Fibroblast of skin of right quadriceps (primary cell): ENCODE data around the gene PALB2.

Experiments
- DNase-seq: peaks from one replicate; pipeline ENCODE4 v3.0.0-alpha.2; 2013

The PALB2 gene

DNA sequence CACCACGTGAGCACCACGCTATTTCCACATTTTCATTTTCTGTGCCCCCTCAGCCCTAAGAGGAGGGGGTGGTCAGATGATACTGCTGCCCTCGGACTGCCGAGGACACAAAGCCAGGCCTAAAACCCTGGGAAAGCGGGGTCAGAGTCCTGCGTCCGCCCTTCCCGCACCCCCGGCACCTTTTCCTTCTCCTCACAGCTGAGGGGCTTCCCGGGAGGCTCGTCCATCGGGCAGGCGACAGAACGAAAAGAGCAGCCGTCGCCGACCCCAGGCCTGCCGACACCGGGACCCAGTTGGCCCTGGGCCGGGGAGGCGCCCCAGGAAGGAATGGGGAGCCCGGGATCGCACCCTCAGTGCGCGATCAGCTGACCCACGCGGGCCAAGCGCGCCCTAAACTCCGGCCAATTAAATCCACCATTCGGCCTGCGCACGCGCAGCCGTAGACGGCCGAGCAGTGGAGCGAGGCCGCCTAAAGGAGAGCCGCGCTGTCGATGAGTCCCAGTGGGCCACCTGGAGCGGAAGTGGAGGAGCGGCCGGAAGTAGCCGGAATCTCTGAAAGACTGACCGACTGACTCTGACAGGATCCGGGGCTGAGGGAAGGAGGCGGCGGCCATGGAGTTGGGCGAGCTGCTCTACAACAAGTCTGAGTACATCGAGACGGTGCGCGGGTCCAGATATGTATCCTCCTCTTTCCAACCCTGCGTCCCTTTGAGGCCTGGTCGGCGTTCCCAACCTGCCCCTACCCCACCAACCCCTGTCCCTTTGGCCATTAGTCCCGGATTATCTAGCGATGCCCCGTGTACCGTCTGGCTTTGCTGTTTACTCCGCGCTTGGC lies at the start of gene PALB2, which contains the start of gene DCTN5:
Gene PALB2, minus strand, starts transcription at position 380 of the 835 bp plus-strand sequence. Its CDS starts 153 bp downstream, at position 227.
Gene DCTN5, plus strand, starts transcription at position 536 of the 835 bp plus-strand sequence. Its CDS starts 77 bp downstream, at position 613.
- peak; percentile 90 for DNase-seq

DNA sequence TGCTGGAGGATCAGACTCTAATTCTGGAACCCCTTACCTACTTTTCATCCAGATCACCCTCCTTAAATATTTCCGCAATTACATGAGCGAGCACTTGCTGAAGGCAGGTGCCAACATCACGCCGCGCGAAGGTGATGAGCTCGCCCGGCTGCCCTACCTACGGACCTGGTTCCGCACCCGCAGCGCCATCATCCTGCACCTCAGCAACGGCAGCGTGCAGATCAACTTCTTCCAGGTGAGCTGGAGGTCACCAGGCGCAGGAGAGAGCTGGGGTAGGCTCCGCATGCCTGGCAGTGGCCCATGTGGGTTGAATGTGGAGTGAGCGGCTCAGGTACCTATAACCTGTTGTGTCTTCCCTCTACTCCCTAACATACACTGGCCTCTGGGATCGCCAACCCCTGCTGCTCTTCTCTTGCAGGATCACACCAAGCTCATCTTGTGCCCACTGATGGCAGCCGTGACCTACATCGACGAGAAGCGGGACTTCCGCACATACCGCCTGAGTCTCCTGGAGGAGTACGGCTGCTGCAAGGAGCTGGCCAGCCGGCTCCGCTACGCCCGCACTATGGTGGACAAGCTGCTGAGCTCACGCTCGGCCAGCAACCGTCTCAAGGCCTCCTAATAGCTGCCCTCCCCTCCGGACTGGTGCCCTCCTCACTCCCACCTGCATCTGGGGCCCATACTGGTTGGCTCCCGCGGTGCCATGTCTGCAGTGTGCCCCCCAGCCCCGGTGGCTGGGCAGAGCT lies 48.5 kb upstream of the PALB2 start:
- DNase-seq = no peak

DNA sequence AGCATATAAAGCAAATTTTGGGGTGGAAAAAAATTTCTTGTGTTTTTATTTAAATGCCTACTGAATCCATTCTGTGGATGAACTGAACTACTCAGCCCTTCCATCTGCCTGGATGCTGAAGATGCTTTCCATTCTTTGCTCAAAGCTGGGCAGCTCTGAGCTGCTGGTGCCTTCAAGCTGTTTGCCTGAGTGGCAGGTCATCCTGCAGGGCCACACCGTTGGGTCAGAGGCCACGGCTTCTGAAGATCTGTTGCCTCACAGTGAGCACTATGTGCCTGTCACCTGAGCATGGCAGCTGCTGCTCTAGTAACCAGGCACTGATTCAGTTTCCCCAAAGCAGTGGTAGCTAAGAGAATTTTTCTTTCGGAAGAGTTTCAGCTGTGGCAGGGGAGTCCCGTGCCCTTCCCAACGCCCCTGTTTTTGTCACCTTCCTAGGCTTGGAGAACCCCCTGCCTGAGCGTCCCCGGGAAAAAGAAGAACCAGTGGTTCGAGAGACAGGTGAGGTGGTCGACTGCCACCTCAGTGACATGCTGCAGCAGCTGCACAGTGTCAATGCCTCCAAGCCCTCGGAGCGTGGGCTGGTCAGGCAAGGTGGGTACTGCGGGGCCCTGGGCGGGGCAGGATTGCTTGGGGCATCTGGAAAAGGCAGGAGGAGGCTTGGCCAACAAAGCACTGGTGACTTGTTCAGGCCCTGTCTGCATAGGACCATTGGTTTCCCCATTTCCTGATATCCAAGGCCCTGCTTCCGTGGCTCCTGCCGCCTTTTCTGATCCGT lies 46.1 kb upstream of the PALB2 start:
- DNase-seq = no peak

DNA sequence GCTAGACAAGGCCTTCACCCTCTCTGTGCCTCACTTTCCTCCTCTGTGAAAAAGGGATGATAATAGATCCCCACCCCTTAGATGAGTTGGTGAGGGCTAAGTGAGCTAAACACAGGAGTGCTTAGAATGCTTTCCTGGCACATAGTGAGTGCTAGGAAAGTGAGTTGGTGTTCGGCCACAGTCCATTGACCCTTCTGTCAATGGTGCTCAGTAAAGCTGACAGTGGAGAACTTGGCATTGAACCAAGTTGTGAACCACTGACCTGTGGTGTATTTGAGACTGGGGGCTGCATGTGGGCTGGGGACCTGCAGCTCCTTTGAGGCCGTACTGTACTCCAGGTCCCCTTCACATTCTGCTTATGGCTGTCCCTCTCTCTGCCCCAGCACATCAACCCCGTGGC lies 42.4 kb upstream of the PALB2 start:
- no peak for DNase-seq

DNA sequence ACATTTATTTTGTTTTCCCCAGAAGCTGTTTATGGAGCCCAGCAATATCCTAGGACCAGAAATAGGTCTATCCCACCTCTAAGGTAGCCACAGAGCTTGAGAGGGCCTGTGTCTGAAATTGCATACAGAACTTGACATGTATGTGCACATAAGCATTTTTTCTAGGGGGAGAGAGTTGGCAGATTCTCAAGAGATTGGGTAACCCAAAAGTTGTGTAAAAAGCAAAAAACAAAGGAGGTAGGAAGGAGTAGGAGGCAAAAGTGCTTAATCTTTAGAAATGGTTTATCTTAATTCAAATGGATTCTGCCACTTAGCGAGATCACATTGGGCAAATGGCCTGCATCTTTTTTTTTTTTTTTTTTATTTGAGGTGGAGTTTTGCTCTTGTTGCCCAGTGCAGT lies 41.1 kb upstream of the PALB2 start:
- DNase-seq = peak; percentile 34

DNA sequence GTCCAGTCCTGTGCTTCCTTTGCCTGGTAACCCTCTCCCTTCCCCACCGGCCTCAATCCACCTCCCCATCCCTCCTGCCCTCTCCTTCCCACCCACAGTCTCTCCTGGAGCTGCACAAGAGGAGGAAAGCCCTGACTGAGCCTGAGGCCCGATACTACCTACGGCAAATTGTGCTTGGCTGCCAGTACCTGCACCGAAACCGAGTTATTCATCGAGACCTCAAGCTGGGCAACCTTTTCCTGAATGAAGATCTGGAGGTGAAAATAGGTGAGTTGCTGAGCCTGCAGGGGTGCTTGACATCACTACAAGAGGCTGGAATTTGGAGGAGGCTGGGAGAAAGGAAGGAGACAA lies 38.9 kb upstream of the PALB2 start:
- DNase-seq = no peak

DNA sequence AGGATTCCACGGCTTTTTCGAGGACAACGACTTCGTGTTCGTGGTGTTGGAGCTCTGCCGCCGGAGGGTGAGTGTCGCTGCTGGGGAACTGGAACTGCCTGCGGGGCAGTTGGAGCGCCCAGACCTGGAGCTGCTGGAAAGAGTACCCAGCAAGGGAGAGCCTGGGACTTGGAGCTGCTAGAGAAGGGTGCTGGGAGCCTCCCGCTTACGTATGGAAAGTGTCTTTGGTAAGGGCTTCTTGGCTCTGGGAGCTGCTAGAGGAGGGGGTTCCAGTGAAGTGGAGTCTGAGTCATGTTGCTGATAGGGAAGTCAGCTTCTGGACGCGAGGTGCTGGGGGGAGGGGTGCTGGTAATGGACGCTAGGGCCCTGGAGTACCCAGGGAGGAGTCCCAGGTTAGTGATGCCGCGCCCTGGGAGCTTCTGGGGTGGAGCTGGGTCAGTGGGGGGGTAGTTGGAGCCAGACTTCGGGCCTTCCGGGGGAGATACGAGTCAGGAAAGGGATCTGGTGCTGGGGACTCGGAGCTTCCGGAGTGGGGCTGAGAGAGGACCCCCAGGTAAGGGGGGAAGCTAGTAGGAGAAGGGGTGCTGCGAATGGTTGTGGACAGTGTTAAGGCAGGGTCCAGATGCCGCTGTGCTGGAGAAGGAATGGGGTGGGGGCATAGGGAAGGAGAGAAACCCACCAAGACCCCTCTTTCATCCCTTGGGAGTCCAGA lies 38.3 kb upstream of the PALB2 start:
- DNase-seq = peak; percentile 47

DNA sequence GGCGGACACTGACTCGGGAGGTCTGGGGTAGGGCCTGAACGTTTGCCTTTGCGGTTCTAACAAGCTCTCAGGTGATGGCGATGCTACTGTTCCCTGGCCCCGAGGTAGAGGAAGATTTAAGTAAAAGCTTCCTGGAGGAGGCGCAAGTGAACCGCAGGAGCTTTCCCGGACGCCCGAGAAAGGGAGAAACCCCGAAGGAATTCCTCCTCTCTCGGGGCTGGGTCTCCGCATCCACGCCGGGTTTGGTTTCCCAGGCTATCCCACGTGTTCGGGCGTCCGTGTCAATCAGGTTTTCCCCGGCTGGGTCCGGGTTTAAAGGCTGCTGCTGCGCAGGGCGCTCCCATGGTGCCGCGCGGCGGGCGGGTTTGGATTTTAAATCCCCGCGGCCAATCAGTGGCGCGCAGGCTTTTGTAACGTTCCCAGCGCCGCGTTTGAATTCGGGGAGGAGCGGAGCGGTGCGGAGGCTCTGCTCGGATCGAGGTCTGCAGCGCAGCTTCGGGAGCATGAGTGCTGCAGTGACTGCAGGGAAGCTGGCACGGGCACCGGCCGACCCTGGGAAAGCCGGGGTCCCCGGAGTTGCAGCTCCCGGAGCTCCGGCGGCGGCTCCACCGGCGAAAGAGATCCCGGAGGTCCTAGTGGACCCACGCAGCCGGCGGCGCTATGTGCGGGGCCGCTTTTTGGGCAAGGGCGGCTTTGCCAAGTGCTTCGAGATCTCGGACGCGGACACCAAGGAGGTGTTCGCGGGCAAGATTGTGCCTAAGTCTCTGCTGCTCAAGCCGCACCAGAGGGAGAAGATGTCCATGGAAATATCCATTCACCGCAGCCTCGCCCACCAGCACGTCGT lies 37.5 kb upstream of the PALB2 start, which contains the start of gene PLK1:
Gene PLK1, plus strand, starts transcription at position 460 of the 844 bp plus-strand sequence. Its CDS starts 44 bp downstream, at position 504.
- DNase-seq = peak; percentile 84

DNA sequence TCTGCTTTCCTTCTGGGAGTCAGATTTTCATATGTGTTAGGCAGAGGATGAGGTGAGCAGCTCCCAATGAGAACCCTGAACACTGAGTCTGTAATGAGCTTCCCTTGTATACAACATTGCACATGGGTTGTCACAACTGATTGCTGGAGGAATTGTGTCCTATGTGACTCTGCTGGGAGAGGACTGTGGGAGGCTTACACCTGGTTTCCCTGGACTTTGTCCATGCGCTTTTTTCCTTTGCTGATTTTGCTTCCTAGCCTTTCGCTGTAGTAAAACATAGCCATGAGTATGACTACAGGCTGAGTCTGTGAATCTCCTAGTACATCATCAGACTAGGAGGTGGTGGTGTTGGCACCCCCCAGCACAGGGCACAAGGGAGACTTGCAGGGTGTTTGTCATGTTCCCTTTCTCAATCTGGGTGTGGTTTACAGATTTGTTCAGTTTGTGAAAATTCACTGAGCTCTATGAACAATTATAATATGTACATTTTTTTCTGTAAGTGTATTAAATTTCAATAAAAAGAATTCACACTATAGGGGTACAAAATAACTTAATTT lies 35.9 kb upstream of the PALB2 start:
- DNase-seq = no peak

DNA sequence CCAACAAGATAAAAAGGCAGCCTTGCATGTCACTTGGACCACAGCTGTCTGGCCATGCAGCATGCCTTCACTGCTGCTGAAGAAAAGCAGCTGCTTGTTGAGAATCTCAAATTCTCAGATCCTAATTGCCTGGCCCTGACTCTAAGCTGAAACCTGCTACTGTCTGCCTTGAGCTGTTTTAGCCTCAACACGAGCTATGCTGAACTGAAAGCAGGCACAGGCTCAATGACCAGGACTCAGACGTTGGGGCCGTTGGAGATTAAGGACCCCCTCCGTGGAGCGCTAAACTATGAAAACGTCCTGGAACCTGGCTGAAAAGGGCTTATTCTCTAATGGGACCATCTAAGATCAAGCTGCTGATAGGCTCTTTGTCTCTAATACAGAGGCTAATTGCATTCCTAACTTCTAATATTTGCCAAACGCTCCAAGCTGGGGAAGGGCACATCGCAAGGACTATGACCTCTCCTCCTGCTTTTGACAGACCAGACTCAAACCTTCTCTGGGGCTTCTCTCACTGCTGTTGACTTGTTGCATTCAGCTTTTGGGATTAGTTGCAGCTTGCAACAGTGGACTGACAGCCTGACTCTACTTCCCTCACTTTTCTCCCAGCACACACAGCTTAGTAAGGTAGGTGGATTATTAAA lies 33.0 kb upstream of the PALB2 start:
- DNase-seq = no peak

DNA sequence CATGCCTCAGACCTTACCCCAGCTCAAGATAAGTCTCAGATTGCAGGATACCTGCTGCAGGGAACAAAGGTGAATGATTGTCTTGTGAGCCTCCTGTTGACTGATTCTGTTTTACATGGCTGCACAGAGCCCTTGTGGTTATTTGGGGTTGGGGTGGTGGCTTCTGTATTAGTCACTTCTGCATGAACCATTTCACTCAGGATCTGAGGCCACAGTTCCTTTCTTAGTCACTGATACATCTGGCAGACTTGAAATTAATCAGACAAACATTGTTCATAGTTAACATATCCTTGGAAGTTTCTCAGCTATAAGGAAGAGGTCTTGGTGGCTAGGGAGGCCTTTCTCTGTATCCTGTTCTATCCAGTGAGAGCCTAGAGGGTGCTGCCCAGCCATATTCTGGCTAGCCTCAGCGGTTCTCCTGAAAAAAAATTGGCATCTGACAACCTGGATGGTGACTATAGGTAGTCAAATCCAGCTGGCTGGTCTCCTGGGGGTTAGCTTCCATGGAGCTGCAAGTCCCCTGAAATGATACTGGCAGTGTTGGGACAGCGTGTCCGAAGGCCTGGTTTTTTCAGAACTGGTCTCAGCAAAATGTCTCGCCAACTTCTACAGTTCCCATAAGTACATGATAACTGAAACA lies 29.1 kb upstream of the PALB2 start:
- peak; percentile 81 for DNase-seq

DNA sequence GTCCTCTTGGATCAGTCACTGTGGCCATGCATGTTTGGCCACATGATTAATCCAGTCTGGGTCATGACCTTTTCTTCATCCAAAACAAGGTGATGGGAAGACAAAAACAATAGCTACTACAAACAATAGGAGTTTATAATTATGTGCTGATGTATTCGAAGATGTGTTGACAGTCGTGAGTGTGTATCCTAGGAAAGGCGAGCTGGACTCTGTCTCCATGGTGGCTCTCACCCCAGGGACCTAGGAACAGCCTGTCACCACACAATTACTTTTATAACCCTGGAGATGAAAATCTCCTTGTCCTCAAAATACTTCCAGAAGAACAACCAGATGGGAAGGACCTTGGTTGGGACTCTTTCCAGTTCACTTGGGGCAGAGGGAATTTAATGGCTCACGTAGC lies 27.8 kb upstream of the PALB2 start:
- no peak for DNase-seq

DNA sequence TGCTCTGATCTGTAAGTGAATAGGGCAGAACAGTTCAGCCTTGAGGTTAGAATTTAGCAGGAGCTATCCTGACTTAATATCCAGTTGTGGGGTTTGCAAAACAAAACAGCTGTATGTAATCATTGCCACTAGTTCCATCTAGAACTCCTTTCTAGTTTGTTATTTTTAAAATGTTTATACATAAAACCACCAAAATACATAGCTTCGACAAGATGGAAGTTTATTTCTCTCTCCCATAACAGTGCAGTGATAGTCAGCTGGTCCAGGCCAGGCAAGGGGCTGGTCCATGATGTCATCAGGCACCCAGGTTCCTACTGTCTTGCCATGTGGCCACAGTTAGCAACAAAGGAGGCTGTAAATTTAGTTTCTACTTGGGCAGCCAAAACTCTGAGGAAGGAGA lies 27.1 kb upstream of the PALB2 start:
- DNase-seq = no peak

DNA sequence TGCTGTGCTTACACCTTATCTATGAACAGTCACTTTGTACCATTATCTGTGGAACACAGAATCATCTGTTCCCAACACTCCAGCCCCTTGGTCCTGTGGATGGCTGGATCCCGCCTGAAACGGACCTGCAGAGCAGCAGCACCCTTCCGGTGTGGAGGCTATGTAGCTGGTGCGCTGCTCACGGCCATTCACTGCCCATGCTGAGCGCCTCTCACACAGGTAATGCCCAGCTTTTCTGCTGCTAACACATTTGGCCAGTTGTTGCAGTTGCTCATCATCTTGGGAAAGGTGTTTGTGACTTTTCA lies 26.2 kb upstream of the PALB2 start:
- DNase-seq = no peak

DNA sequence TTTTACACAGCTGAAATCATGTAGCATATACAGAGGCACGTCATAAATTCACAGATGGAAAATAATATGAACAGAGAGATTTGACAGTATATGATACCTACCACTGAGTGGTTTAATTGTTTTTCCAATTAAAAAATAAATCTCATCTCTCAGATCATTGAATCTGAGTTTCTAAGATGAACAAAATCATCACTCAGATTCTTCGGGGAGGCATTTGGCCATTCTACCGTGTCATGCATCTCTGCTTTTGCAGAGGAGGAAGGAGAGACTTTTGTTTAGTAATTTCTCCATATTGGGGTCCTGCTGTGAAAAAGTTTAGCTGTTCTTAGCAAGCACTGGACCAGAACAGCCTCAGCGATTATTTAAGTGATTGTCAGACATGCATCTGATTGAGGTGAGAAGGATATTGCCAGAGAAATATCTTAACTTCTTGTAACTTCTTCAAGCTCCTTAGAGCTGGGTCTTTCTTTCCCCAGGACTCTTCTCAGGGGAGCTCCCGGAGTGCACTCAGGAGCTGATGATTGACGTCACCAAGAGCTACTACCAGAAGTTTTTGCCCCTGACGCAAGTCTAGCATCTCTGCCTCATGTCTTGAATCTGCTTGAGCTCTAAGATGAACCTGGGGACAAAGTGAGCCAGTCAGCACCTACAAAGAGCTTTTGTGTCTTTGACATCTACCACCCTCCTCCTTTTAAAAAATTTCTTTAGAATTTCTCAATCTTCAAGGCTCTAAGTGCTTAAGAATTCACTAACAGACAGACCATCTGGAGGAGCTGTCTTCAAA lies 25.7 kb upstream of the PALB2 start:
- DNase-seq = no peak

DNA sequence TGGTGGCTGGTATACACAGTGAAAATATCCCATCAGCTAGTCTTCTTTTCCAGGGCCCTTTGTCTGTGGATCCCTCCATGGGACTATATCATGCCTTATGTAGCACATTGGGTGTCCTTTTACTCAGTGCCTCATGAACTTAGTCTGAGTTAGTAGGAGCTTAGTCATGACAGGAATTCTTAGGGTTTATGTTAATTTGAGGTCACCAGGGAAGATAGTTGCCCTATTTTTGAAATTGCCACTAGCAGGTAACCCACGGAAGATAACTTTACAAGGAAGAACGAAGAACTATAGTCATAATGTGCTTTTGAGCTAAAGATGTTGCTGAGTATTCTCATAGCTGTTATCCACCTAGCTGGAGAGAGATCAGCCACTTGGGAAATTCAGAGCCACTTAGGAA lies 22.8 kb upstream of the PALB2 start:
- no peak for DNase-seq

DNA sequence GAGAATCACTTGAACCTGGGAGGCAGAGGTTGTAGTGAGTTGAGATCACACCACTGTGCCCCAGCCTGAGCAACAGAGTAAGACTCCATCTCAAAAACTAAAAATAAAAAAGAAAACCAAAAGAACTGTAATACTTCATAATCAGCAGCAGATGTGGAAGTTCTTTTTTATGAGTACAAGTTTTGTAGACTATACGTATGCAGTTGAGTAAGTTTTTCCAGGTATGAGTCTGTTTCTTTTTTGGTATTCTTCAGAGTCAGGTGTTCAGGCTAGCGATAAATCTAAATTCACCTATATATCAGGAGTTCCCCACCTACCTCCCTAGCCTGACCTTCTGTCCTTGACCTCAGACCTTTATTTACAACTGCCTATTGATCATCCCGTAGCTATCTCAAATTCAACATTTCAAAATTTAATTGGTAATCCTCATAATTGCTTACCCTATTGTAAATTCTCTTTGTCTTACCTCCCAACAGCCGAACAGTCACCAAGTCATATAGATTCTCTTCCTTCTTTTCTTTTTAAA lies 10.9 kb upstream of the PALB2 start:
- DNase-seq = no peak

DNA sequence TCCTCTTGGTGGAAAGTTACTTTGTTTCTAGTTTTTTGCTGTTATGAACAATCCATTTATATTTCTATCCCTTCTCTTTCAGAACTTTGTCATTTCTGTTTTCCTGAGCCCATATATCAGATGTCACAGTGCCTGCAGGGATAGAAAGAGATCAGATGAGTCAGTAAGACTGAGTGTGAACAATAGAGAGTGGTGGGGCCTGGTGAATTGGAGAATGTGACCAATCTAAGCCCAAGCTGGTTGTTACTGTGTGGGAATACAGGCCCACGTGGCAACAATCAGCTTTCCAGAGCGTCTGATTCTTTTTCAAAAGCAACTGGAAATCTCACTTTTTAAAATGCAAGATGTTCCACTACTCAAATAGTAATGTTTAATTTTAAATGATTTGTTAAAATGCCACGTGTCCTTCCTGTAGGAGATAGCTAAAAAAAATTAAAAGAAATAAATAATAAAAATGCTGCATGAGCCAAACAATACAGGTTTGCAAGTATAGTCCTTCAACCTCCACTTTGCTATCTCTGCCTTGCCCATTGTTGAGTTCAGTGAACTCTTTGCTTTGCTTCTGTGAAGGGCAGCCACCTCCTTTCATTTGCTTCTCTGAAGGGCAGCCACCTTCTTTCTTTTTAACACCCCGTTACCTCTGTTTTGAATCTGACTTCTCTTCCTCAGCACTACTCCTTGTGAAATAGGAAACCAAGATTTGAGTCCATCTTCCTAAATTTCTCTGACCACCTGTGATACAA lies 9.7 kb upstream of the PALB2 start:
- peak; percentile 4 for DNase-seq
